BJ (cell line): ENCODE measurements around the gene GABRB1. TPM values are rescaled to one million over a fixed set of nuclear protein-coding genes. Genes with fewer than 3 reads are reported as not detected.

Experiments
- CTCF ChIA-PET: fragments of 350-600 bp; formaldehyde crosslinking; extraction: SDS; loops from one replicate; lab custom pipeline; 2021; ENCODE audit warnings: antibody characterized with exemption, inconsistent platforms; lab: Yijun Ruan, JAX
- POLR2A ChIA-PET: fragments of 300-600 bp; sonication (Branson Sonifier 250); formaldehyde crosslinking; extraction: SDS; loops from one replicate; lab custom pipeline; 2021; ENCODE audit warnings: antibody characterized with exemption; lab: Charles Lee
- DNase-seq: peaks from one replicate; pipeline ENCODE4 v3.0.0-alpha.2; 2011; ENCODE audit warnings: low read depth
- H3K27me3 ChIP-seq: 2 replicates; pipeline ENCODE4 v1.6.0; 2011; ENCODE audit warnings: low read length; ENCODE audit not compliant: control insufficient read depth, insufficient read depth
- H3K36me3 ChIP-seq: 2 replicates; pipeline ENCODE4 v1.5.1; 2011; ENCODE audit warnings: low read length; ENCODE audit not compliant: control insufficient read depth, insufficient read depth
- H3K4me3 ChIP-seq: 2 replicates; pipeline ENCODE4 v1.5.1; 2011; ENCODE audit warnings: low read depth, mild to moderate bottlenecking, control low read depth, low read length
- polyA plus RNA-seq: library from polyadenylated mRNA; depleted of rRNA; stranded (reverse); fragments of >200 nt; gene quantifications from 2 replicates; pipeline ENCODE4 v1.2.3, GENCODE V29; 2011
- TF ChIP-seq, protein P1 (sequence below): IDR thresholded peaks from 2 replicates; pipeline ENCODE4 v1.5.1; 2011; ENCODE audit warnings: low read depth, mild to moderate bottlenecking, control low read depth, inconsistent platforms, low read length, moderate library complexity; ENCODE audit not compliant: insufficient read depth

The GABRB1 gene
- polyA plus RNA-seq, 1 experiment: not detected

DNA sequence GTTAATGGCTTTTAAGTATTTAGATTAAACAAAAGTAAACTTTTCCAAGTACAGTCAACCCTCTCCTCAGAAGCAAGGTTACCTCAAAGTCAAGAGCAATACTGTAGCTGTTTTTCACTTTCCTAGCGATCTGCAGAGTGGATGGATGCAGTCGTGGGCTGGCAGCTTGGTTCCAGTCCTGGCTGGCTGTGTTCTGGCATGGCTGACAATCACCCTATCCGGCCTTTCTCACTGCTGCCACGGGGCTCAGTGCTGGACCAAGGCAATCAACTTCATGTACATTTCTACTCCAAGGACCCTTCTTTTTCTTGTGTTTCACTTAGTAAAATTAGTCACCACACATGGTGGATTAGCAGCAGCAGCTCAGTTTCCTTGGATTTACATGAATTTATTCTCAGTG, 208.3 kb downstream of the GABRB1 start:
- Histone ChIP-seq H3K27me3 (no peaks in the 10 kb centered on the region), H3K36me3 (no peaks in the 10 kb centered on the region), H3K4me3 (no peak overlapping the region)
- DNase-seq: no peak
- ChIA-PET POLR2A (no interaction called here), CTCF (interaction anchor here (0.7 to 1.2 kb wide), 3 partner anchors 24 to 403 kb away, joined by 3 read pairs; no protein-coding TSS in a partner anchor)
- TF ChIP-seq, protein P1, sequence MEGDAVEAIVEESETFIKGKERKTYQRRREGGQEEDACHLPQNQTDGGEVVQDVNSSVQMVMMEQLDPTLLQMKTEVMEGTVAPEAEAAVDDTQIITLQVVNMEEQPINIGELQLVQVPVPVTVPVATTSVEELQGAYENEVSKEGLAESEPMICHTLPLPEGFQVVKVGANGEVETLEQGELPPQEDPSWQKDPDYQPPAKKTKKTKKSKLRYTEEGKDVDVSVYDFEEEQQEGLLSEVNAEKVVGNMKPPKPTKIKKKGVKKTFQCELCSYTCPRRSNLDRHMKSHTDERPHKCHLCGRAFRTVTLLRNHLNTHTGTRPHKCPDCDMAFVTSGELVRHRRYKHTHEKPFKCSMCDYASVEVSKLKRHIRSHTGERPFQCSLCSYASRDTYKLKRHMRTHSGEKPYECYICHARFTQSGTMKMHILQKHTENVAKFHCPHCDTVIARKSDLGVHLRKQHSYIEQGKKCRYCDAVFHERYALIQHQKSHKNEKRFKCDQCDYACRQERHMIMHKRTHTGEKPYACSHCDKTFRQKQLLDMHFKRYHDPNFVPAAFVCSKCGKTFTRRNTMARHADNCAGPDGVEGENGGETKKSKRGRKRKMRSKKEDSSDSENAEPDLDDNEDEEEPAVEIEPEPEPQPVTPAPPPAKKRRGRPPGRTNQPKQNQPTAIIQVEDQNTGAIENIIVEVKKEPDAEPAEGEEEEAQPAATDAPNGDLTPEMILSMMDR: no peak

DNA sequence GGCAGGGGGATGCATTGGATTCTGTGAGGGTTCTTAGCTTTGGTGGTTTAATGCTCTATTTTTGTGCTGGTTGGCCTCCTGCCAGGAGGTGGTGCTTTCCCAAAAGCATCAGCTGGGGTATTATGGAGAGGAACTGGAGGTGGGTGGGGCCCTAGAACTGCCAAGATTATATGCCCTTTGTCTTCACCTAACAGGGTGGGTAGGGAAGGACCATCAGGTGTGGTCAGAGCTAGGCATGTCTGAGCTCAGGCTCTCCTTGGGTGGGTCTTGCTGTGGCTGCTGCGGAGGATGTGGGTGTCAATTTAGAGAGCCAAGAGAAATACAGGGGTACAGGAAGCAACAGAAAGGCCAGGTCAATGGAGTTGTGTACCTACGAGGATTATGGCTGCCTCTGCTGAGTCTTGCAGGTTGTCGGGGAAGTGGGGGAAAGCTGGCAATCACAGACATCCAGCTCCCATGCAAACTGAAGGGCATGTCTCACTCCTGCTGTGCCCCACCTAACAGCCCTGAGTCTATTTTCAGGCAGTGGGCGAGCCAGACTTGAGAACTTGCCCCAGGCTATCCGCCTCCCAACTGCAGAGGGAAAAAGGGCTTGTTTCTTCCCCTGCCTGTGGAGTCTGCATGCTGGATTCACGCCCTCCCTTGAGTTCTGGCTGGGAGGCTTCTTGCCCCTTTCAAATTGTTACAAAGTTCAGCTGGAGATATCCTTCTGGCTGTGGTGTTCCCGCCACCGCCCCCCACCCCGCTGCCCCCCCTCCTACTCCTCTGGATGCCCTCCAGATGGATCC, 220.2 kb downstream of the GABRB1 start:
- TF ChIP-seq, protein P1: no peak
- no peak overlapping the region for H3K4me3 ChIP-seq
- ChIA-PET CTCF (no interaction called here), POLR2A (no interaction called here)
- no peak for DNase-seq
- H3K36me3 ChIP-seq: no peaks in the 10 kb centered on the region
- H3K27me3 ChIP-seq: no peaks in the 10 kb centered on the region

DNA sequence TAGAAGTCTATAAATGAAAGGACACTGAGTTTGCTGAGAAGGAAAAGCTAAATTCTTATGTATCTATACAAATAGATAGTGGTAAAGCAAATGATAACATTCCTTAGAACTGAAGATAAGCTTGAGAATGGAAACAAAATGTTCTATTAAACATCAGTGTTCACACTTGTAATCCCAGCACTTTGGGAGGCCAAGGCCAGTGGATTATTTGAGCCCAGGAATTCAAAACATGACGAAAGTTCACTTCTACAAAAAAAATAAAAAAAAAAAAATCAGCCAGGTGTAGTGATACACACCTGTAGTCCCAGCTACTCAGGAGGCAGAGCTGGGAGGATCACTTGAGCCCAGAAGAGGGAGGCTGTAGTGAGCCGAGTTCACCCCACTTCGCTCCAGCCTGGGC, 232.4 kb downstream of the GABRB1 start:
- TF ChIP-seq, protein P1: no peak
- DNase-seq: no peak
- H3K27me3 ChIP-seq: no peaks in the 10 kb centered on the region
- H3K36me3 ChIP-seq: no peaks in the 10 kb centered on the region
- POLR2A ChIA-PET: no interaction called here
- CTCF ChIA-PET: interaction anchor here (0.6 to 1.2 kb wide), 2 partner anchors 17 to 141 kb away, joined by 3 to 4 read pairs; no protein-coding TSS in a partner anchor
- no peak overlapping the region for H3K4me3 ChIP-seq

DNA sequence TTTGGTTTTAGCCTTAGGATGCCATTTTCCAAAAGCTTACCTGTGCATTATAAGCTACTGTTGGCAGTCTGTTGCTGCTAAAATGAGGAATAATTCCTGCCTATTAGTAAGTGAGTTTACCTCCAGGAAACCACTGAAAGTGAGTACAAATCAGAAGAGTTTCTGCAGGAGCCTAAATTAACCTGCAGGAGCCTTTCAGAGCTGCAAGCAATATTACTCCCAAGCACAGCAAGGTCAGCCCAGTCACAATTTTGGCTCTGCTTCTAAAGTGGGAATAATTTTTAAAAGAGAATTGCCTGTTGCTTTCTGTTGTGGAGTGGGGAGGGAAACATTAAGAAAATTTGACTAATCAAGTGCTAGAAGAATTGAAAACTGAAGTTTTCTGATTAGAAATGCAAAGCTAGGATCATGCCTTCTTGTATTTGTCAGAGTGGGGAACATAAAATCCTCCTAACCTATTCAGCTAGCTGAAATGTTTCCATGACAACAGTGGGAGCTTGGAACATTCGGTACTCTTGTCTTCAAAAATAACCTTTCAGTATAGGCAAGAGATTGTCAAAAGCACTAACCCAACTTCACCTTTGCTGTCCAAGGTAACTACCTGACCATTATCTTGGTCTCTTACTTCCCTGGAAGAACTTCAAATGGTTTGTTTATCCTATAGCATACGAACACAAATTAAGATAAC, 239.0 kb downstream of the GABRB1 start:
- POLR2A ChIA-PET: no interaction called here
- Histone ChIP-seq H3K36me3 (no peaks in the 10 kb centered on the region), H3K27me3 (no peaks in the 10 kb centered on the region; the same call in 1 of the 2 replicates), H3K4me3 (no peak overlapping the region)
- no peak for DNase-seq
- TF ChIP-seq, protein P1: no peak
- CTCF ChIA-PET: no interaction called here

DNA sequence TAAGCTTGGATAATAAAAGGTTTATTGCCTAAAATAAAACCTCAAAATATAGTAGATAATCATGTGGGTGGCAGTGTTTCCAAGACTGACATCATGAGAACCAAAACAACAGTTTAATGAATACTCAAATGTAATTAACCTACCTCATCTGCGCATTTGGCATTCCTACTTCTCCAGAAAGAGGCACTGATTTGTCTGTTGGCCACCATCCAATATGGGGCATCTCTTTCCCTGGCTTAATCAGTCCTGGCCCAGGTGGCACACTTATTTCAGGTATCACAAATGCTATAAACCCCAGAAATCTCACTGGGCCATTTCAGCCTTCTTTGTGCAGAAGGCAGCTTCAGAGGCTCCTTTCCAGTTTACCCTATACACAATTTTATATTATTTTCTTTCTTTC, 239.9 kb downstream of the GABRB1 start:
- ChIA-PET CTCF (no interaction called here), POLR2A (no interaction called here)
- H3K27me3 ChIP-seq: no peaks in the 10 kb centered on the region; the same call in 1 of the 2 replicates
- DNase-seq: no peak
- H3K4me3 ChIP-seq: no peak overlapping the region
- TF ChIP-seq, protein P1: no peak
- no peaks in the 10 kb centered on the region for H3K36me3 ChIP-seq
